BJ (cell line): Measurements from ENCODE around the gene PODN. TPM values are rescaled to one million over a fixed set of nuclear protein-coding genes. Genes with fewer than 3 reads are reported as not detected.

ENCODE experiments used
- CTCF ChIA-PET: fragments of 350-600 bp; formaldehyde crosslinking; extraction: SDS; loops from one replicate; lab custom pipeline; 2021; ENCODE audit warnings: antibody characterized with exemption, inconsistent platforms; lab: Yijun Ruan, JAX
- POLR2A ChIA-PET: fragments of 300-600 bp; sonication (Branson Sonifier 250); formaldehyde crosslinking; extraction: SDS; loops from one replicate; lab custom pipeline; 2021; ENCODE audit warnings: antibody characterized with exemption; lab: Charles Lee
- DNase-seq: peaks from one replicate; pipeline ENCODE4 v3.0.0-alpha.2; 2011; ENCODE audit warnings: low read depth
- H3K27me3 ChIP-seq: 2 replicates; pipeline ENCODE4 v1.6.0; 2011; ENCODE audit warnings: low read length; ENCODE audit not compliant: control insufficient read depth, insufficient read depth
- H3K36me3 ChIP-seq: 2 replicates; pipeline ENCODE4 v1.5.1; 2011; ENCODE audit warnings: low read length; ENCODE audit not compliant: control insufficient read depth, insufficient read depth
- H3K4me3 ChIP-seq: 2 replicates; pipeline ENCODE4 v1.5.1; 2011; ENCODE audit warnings: low read depth, mild to moderate bottlenecking, control low read depth, low read length
- polyA plus RNA-seq: library from polyadenylated mRNA; depleted of rRNA; stranded (reverse); fragments of >200 nt; gene quantifications from 2 replicates; pipeline ENCODE4 v1.2.3, GENCODE V29; 2011
- TF ChIP-seq, protein P1 (sequence below): IDR thresholded peaks from 2 replicates; pipeline ENCODE4 v1.5.1; 2011; ENCODE audit warnings: low read depth, mild to moderate bottlenecking, control low read depth, inconsistent platforms, low read length, moderate library complexity; ENCODE audit not compliant: insufficient read depth

The PODN gene
- polyA plus RNA-seq, 1 experiment = 107 TPM

DNA sequence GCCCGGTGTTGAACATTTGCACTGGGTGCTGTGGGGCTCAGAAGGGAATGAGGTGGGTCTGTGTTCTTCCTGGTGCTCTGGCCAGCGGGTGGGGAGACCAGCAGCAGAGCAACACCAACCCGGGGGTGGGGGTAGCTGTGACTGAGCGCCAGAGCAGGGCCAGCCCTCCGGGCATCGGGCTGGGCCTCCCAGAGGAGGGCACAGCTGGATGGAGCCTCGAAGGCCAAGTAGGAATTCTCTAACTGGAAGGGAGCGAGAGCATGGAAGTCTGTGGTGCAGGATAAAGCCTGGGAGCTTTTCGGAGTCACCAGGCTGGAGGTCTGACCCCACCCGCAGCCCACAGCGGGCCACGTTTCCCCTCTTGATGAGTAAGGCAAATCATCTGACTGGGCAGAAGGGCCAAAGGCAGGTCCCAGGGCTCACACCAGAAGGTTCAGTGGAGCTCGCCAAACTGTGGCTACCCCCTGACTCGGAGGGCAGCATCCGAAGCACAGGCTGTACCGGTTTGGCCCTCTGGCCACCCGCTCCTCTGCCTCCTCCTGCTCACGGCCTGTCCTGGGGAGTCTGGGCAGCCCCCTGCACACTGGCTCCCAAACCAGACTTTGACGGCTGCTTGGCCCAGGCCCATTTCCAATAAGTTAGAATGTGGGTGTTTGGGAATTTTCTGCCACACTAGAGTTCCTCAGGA lies 61.6 kb downstream of the PODN start:
- Histone ChIP-seq H3K36me3 (no peaks in the 10 kb centered on the region), H3K27me3 (no peaks in the 10 kb centered on the region), H3K4me3 (no peak overlapping the region)
- CTCF ChIA-PET = interaction anchor here (1.0 to 2.5 kb wide), 4 partner anchors 9 to 63 kb away, joined by 3 to 8 read pairs (median 4); no protein-coding TSS in a partner anchor
- no peak for DNase-seq
- TF ChIP-seq, protein P1, sequence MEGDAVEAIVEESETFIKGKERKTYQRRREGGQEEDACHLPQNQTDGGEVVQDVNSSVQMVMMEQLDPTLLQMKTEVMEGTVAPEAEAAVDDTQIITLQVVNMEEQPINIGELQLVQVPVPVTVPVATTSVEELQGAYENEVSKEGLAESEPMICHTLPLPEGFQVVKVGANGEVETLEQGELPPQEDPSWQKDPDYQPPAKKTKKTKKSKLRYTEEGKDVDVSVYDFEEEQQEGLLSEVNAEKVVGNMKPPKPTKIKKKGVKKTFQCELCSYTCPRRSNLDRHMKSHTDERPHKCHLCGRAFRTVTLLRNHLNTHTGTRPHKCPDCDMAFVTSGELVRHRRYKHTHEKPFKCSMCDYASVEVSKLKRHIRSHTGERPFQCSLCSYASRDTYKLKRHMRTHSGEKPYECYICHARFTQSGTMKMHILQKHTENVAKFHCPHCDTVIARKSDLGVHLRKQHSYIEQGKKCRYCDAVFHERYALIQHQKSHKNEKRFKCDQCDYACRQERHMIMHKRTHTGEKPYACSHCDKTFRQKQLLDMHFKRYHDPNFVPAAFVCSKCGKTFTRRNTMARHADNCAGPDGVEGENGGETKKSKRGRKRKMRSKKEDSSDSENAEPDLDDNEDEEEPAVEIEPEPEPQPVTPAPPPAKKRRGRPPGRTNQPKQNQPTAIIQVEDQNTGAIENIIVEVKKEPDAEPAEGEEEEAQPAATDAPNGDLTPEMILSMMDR = no peak
- POLR2A ChIA-PET = no interaction called here

DNA sequence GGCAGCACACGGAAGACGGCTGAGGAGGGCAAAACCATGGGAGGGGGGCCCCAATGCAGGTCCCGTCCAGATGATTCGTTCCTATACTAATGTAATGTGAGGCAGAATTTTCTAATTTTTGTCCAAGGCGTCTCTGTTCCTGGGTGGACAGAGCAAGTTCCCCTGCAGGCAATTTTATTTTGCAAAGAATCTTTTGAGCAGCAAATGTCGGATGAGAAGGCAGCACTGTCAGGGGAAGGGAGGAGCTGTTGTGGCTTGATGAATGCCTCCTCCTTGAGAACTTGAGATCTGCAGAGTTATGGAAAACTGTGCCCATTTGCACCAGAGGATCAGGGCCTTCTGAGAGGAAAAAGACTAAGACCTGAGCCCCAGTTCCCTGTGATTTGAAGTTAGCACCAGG lies 63.1 kb downstream of the PODN start:
- CTCF ChIA-PET = interaction anchor here (1.2 kb wide), 1 partner anchor 52 kb away, joined by 3 read pairs; no protein-coding TSS in a partner anchor
- Histone ChIP-seq H3K4me3 (no peak overlapping the region), H3K27me3 (no peaks in the 10 kb centered on the region), H3K36me3 (no peaks in the 10 kb centered on the region)
- TF ChIP-seq, protein P1 = no peak
- POLR2A ChIA-PET = no interaction called here
- DNase-seq = no peak

DNA sequence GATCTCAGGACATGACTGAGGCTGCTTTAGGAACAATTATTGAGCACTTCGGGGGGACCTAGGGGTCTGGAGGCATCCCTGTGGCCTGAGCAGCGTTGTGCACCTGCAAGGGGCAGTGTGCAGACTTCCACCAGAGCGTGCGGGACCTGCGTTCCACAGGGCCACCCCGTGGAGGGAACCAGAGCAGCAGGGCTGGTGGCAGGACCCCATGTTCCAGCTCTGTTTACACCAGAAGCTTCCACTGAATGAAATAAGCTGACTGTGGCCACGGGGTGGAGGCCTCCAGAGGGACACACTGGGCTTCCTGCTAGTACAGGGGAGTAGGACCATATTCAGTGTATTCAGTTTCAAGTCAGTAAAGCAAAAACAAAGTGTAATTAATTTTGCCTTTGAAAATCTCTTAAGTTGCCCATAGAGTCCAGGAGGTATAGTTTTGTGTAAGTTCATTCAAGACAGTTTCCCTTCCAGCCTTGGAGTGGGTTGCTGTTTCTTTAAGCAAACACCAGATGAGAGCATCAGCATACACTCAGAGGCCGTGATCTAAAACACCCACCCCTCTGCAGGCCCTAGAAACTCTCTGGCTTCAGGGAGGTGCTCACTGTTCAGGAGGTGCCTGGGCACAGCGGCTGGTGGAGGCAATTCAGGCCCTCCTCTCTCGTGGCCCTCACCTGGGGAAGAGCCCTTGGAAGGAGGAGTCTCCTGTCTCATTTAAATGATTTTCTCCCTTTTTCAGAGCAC lies 63.8 kb downstream of the PODN start:
- TF ChIP-seq, protein P1 = no peak
- DNase-seq = no peak
- POLR2A ChIA-PET = no interaction called here
- no peak overlapping the region for H3K4me3 ChIP-seq
- no peaks in the 10 kb centered on the region for H3K27me3 ChIP-seq
- CTCF ChIA-PET = interaction anchor here (1.2 kb wide), 1 partner anchor 51 kb away, joined by 3 read pairs; no protein-coding TSS in a partner anchor
- H3K36me3 ChIP-seq = no peaks in the 10 kb centered on the region

DNA sequence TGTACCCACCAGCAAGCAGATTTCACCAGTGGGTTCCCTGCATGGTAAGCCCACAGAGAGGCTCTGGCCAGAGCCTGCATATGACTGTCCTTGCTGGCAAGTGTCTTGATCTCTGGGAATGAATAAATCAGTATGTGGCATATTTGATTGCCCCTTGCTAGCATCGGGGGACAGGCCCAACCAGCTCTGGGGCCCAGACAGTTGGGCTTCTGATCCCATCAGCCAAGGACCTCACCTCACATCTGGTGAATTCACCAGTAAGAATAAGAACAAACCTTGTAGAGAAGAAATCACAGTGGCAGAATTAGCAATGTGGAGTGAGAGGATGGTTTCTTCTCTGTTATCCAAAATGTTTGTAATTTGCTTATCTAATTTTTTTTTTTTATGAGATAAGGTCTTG lies 64.5 kb downstream of the PODN start:
- ChIA-PET CTCF (no interaction called here), POLR2A (no interaction called here)
- Histone ChIP-seq H3K27me3 (no peaks in the 10 kb centered on the region), H3K4me3 (no peak overlapping the region), H3K36me3 (no peaks in the 10 kb centered on the region)
- TF ChIP-seq, protein P1 = no peak
- DNase-seq = no peak

DNA sequence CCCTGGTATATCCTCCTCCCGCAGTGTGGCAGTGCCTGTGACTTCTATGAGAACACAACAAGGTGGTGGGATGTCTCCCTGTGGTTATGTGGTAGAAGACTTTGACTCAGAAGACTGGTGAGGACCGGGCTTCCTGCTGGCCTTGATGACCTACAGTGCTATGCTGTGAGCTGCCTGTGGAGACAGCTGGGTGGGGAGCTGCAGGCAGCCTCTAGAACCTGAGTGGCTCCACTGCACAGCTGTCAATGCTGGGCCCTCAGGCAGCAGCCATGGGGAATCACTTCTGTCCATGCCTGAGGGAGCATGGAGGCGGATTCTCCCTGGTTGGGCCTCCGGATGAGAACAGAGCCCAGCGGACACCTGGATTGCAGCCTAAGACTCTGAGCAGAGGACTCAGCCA lies 65.5 kb downstream of the PODN start:
- no peaks in the 10 kb centered on the region for H3K36me3 ChIP-seq
- TF ChIP-seq, protein P1 = no peak
- DNase-seq = no peak
- H3K27me3 ChIP-seq = no peaks in the 10 kb centered on the region
- ChIA-PET POLR2A (no interaction called here), CTCF (interaction anchor here (1.5 kb wide), 1 partner anchor 10 kb away, joined by 3 read pairs; no protein-coding TSS in a partner anchor)
- H3K4me3 ChIP-seq = no peak overlapping the region
